ENCODE data around the gene HSPB2.

GRCh38 chr11:111879637-111879960, 32.9 kb upstream of the HSPB2 start:
- TF ChIP-seq MYBL2 (CRISPR knock-in tag; IDR thresholded peaks at IDR 0.05) = no peak
- TF ChIP-seq ATF3 (CRISPR knock-in tag; conservative IDR thresholded peaks at IDR 0.05) = no peak

Measured in WTC11 (cell line).